ENCODE measurements around the gene RFX3. TPM values are rescaled to one million over a fixed set of nuclear protein-coding genes. Genes with fewer than 3 reads are reported as not detected.

Gene RFX3
- total RNA-seq, 1 donor from 2014 or later: 61.6 TPM

GRCh38 chr9:3521966-3522365, 3.8 kb downstream of the RFX3 start:
- H3K27me3 Mint-ChIP-seq (ENCODE audit: unreplicated experiment): peaks cover 9% of the 10 kb centered on the region

GRCh38 chr9:3520564-3520963, 5.2 kb downstream of the RFX3 start:
- no peak overlapping the region for H3K4me3 Mint-ChIP-seq (ENCODE audit: unreplicated experiment)

More at GRCh38 chr9:3521966-3522365, 3.8 kb downstream of the RFX3 start:
- peaks cover 17% of the 10 kb centered on the region for H3K4me1 Mint-ChIP-seq (ENCODE audit: low read depth, unreplicated experiment)
- DNase-seq: no peak
- no peaks in the 10 kb centered on the region for H3K36me3 Mint-ChIP-seq (ENCODE audit: unreplicated experiment)
- H3K9me3 Mint-ChIP-seq (ENCODE audit: unreplicated experiment): peaks cover 5% of the 10 kb centered on the region
- peak overlapping the region; percentile 67 for H3K27ac Mint-ChIP-seq (ENCODE audit: unreplicated experiment)
- TF ChIP-seq, protein P1, sequence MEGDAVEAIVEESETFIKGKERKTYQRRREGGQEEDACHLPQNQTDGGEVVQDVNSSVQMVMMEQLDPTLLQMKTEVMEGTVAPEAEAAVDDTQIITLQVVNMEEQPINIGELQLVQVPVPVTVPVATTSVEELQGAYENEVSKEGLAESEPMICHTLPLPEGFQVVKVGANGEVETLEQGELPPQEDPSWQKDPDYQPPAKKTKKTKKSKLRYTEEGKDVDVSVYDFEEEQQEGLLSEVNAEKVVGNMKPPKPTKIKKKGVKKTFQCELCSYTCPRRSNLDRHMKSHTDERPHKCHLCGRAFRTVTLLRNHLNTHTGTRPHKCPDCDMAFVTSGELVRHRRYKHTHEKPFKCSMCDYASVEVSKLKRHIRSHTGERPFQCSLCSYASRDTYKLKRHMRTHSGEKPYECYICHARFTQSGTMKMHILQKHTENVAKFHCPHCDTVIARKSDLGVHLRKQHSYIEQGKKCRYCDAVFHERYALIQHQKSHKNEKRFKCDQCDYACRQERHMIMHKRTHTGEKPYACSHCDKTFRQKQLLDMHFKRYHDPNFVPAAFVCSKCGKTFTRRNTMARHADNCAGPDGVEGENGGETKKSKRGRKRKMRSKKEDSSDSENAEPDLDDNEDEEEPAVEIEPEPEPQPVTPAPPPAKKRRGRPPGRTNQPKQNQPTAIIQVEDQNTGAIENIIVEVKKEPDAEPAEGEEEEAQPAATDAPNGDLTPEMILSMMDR (IDR thresholded peaks at IDR 0.05; ENCODE audit: partially characterized antibody, unreplicated experiment): no peak
- peak overlapping the region; percentile 63 for H3K4me3 Mint-ChIP-seq (ENCODE audit: unreplicated experiment)

DNA sequence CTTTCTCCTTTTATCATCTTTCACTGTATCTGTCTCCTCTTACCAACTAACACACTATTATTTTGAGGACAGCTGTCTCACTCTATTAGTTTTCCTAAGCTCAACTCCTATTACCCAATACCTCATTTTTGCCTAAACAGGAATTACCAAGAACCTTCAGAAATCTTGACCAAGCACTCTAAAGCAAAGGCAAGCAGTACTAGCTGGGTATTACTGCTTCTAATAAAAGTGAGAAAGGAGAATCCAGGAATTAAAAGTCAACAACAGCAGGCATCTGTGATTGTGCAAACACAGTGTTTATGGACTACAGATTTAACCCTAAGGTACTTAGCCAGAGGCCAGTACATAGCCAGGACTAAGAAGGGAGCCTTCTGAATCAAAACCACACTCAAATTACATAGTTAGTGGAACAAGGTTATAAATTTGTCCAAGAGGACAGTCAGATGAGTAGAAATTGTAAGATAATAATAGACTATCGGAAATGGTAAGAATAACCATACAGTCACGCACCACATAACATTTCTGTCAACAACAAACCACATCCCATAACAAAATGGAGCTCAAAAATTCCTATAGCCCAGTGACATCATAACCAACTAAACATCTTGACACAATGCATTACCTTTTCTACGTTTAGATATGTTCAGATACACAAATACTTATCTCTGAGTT, 8.3 kb downstream of the RFX3 start:
- TF ChIP-seq, protein P1 (IDR thresholded peaks at IDR 0.05; ENCODE audit: partially characterized antibody, unreplicated experiment): no peak
- DNase-seq: no peak
- no peaks in the 10 kb centered on the region for H3K27me3 Mint-ChIP-seq (ENCODE audit: unreplicated experiment)
- peaks cover 30% of the 10 kb centered on the region for H3K4me1 Mint-ChIP-seq (ENCODE audit: low read depth, unreplicated experiment)
- no peak overlapping the region for H3K27ac Mint-ChIP-seq (ENCODE audit: unreplicated experiment)
- H3K36me3 Mint-ChIP-seq (ENCODE audit: unreplicated experiment): no peaks in the 10 kb centered on the region
- no peak overlapping the region for H3K4me3 Mint-ChIP-seq (ENCODE audit: unreplicated experiment)
- H3K9me3 Mint-ChIP-seq (ENCODE audit: unreplicated experiment): no peaks in the 10 kb centered on the region

More at GRCh38 chr9:3520564-3520963, 5.2 kb downstream of the RFX3 start:
- H3K4me1 Mint-ChIP-seq (ENCODE audit: low read depth, unreplicated experiment): peaks cover 20% of the 10 kb centered on the region
- peaks cover 1% of the 10 kb centered on the region for H3K9me3 Mint-ChIP-seq (ENCODE audit: unreplicated experiment)
- no peak overlapping the region for H3K27ac Mint-ChIP-seq (ENCODE audit: unreplicated experiment)
- TF ChIP-seq, protein P1 (IDR thresholded peaks at IDR 0.05; ENCODE audit: partially characterized antibody, unreplicated experiment): no peak
- peaks cover 5% of the 10 kb centered on the region for H3K27me3 Mint-ChIP-seq (ENCODE audit: unreplicated experiment)
- no peak for DNase-seq
- H3K36me3 Mint-ChIP-seq (ENCODE audit: unreplicated experiment): no peaks in the 10 kb centered on the region

- Mint-ChIP-seq H3K27me3 (ENCODE audit: unreplicated experiment) (no peaks in the 10 kb centered on the region), H3K9me3 (ENCODE audit: unreplicated experiment) (no peaks in the 10 kb centered on the region), H3K36me3 (ENCODE audit: unreplicated experiment) (no peaks in the 10 kb centered on the region), H3K4me3 (ENCODE audit: unreplicated experiment) (no peak overlapping the region), H3K4me1 (ENCODE audit: low read depth, unreplicated experiment) (peaks cover 26% of the 10 kb centered on the region), H3K27ac (ENCODE audit: unreplicated experiment) (peak overlapping the region; percentile 29)
- DNase-seq: no peak
- TF ChIP-seq, protein P1 (IDR thresholded peaks at IDR 0.05; ENCODE audit: partially characterized antibody, unreplicated experiment): no peak
Measured at GRCh38 chr9:3516667-3517330, 9.0 kb downstream of the RFX3 start.

DNA sequence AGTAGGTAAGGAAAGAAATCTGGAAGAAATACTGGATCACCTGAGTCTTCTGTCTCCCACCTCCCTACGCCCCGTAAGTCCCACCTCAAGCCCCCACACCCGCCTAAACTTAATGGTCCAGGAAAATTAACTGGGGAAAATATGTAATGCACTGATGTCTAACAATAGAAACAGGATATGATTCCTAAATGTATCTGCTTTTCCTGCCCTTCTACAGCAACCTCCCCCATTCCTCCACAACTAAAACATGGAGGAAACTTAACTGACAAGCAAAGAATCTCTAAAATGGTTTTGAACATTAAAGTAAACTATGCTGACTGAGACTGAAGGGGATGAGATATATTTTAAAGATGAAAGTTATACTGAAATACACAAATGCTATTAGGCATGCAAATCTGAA, 10.4 kb downstream of the RFX3 start:
- Mint-ChIP-seq H3K4me1 (ENCODE audit: low read depth, unreplicated experiment) (peaks cover 31% of the 10 kb centered on the region), H3K27me3 (ENCODE audit: unreplicated experiment) (no peaks in the 10 kb centered on the region), H3K27ac (ENCODE audit: unreplicated experiment) (peak overlapping the region; percentile 7), H3K4me3 (ENCODE audit: unreplicated experiment) (no peak overlapping the region), H3K36me3 (ENCODE audit: unreplicated experiment) (no peaks in the 10 kb centered on the region), H3K9me3 (ENCODE audit: unreplicated experiment) (no peaks in the 10 kb centered on the region)
- no peak for DNase-seq
- TF ChIP-seq, protein P1 (IDR thresholded peaks at IDR 0.05; ENCODE audit: partially characterized antibody, unreplicated experiment): no peak

All from glutamatergic neuron (in vitro differentiated cells).